Fibroblast of lung (primary cell): ENCODE results near the gene FCRLB.

Experiments
- CTCF ChIP-seq, 2 donors: IDR thresholded peaks in 1 of 2; conservative IDR thresholded peaks in 1 of 2; 1 replicate in 1 of 2; 2 replicates in 1 of 2; pipeline ENCODE4 v1.5.1; 2011 to 2012; ENCODE audit warnings: low read length in 2 of 2, control low read depth in 1 of 2, inconsistent platforms in 1 of 2, low read depth in 1 of 2, mild to moderate bottlenecking in 1 of 2
- EZH2 ChIP-seq: IDR thresholded peaks from 2 replicates; pipeline ENCODE4 v1.5.1; 2012; ENCODE audit warnings: low read length, control low read depth, mild to moderate bottlenecking; ENCODE audit errors: missing control alignments

GRCh38 chr1:161710560-161710959 lies 10.8 kb upstream of the FCRLB start:
- TF ChIP-seq CTCF (conservative IDR thresholded peaks at IDR 0.05 in 1 of 2, IDR thresholded peaks at IDR 0.05 in 1 of 2; ENCODE audit: low read depth in 1 of 2, low read length in 2 of 2) (no peak), EZH2 (no peak)
